IMR-90 (cell line): Measurements from ENCODE around the gene DNAH5. TPM values are rescaled to one million over a fixed set of nuclear protein-coding genes. Genes with fewer than 3 reads are reported as not detected.

Experiments used
- ATAC-seq: fragments of 200-7000 bp; cut with Tn5 transposase; 2 replicates; pipeline ENCODE4 v1.9.1; 2020; ENCODE audit warnings: low read depth, mild to moderate bottlenecking, moderate library complexity
- BruUV-seq: library from RNA; stranded (reverse); fragments of 400-500 nt; replicated peaks from 2 replicates; lab custom pipeline; 2021; lab: Mats Ljungman, UMichigan
- CTCF ChIA-PET: fragments of 300-600 bp; formaldehyde crosslinking; extraction: SDS; loops from one replicate; lab custom pipeline; 2021; ENCODE audit warnings: antibody characterized with exemption; lab: Yijun Ruan, JAX
- POLR2A ChIA-PET: fragments of 300-600 bp; sonication (Branson Sonifier 250); formaldehyde crosslinking; loops from one replicate; lab custom pipeline; 2022; ENCODE audit warnings: antibody characterized with exemption; ENCODE audit not compliant: unreplicated experiment; lab: Charles Lee
- DNase-seq: peaks from one replicate; pipeline ENCODE4 v3.0.0; 2013
- H2AFZ ChIP-seq: replicated peaks from 2 replicates; pipeline ENCODE3; 2013; ENCODE audit warnings: low read length, mild to moderate bottlenecking; ENCODE audit not compliant: poor library complexity
- H2AK5ac ChIP-seq: 2 replicates; pipeline ENCODE4 v1.6.1; 2013; ENCODE audit warnings: low read depth, low read length, inconsistent platforms
- H2AK9ac ChIP-seq: replicated peaks from 2 replicates; pipeline ENCODE3; 2013; ENCODE audit warnings: mild to moderate bottlenecking, low read depth, low read length, moderate library complexity; ENCODE audit not compliant: poor library complexity
- H2BK120ac ChIP-seq: 2 replicates; pipeline ENCODE4 v1.6.1; 2013; ENCODE audit warnings: low read depth, low read length, inconsistent platforms
- H2BK15ac ChIP-seq: 3 replicates; pipeline ENCODE4 v1.6.1; 2013; ENCODE audit warnings: low read depth, low read length, inconsistent platforms
- H2BK20ac ChIP-seq: 2 replicates; pipeline ENCODE4 v1.6.1; 2013; ENCODE audit warnings: low read depth, mild to moderate bottlenecking, inconsistent platforms, low read length, moderate library complexity
- H2BK5ac ChIP-seq: 2 replicates; pipeline ENCODE4 v1.6.1; 2013; ENCODE audit warnings: mild to moderate bottlenecking, low read depth, low read length, inconsistent platforms; ENCODE audit not compliant: poor library complexity, severe bottlenecking
- H3K14ac ChIP-seq: replicated peaks from 2 replicates; pipeline ENCODE4 v1.6.1; 2013; ENCODE audit warnings: low read depth, low read length, inconsistent platforms
- H3K18ac ChIP-seq: 2 replicates; pipeline ENCODE4 v1.6.1; 2013; ENCODE audit warnings: low read depth, low read length, control low read depth
- H3K23ac ChIP-seq: 2 replicates; pipeline ENCODE4 v1.6.1; 2013; ENCODE audit warnings: low read depth, low read length, inconsistent platforms
- H3K27ac ChIP-seq: 2 replicates; pipeline ENCODE4 v1.5.1; 2013; ENCODE audit warnings: mild to moderate bottlenecking, control low read depth, low read length; ENCODE audit not compliant: insufficient read depth
- H3K27me3 ChIP-seq: 2 replicates; pipeline ENCODE4 v1.6.1; 2013; ENCODE audit warnings: low read length; ENCODE audit not compliant: control insufficient read depth, insufficient read depth
- H3K36me3 ChIP-seq: 2 replicates; pipeline ENCODE4 v1.6.1; 2013; ENCODE audit warnings: low read length, mixed read lengths; ENCODE audit not compliant: control insufficient read depth, insufficient read depth
- H3K4ac ChIP-seq: 2 replicates; pipeline ENCODE4 v1.6.1; 2013; ENCODE audit warnings: low read depth, low read length, inconsistent platforms
- H3K4me1 ChIP-seq: 2 replicates; pipeline ENCODE4 v1.6.1; 2013; ENCODE audit warnings: low read length, mixed read lengths; ENCODE audit not compliant: control insufficient read depth, insufficient read depth
- H3K4me2 ChIP-seq: 2 replicates; pipeline ENCODE4 v1.6.1; 2013; ENCODE audit warnings: low read depth, mild to moderate bottlenecking, control low read depth, low read length, moderate library complexity
- H3K4me3 ChIP-seq: 2 replicates; pipeline ENCODE4 v1.5.1; 2013; ENCODE audit warnings: low read depth, mild to moderate bottlenecking, control low read depth, low read length, moderate library complexity; ENCODE audit not compliant: insufficient read depth
- H3K56ac ChIP-seq: 2 replicates; pipeline ENCODE4 v1.6.1; 2013; ENCODE audit warnings: low read length, inconsistent platforms; ENCODE audit not compliant: insufficient read depth; ENCODE audit errors: extremely low read depth
- H3K79me1 ChIP-seq, 2 experiments: 2 replicates each; pipeline ENCODE4 v1.6.1; 2013; ENCODE audit warnings: low read length in 2 of 2, inconsistent platforms in 1 of 2, low read depth in 1 of 2
- H3K9ac ChIP-seq: 2 replicates; pipeline ENCODE4 v1.6.1; 2013; ENCODE audit warnings: low read depth, low read length, control low read depth
- H3K9me1 ChIP-seq: 2 replicates; pipeline ENCODE4 v1.6.1; 2013; ENCODE audit warnings: low read length, inconsistent platforms; ENCODE audit not compliant: insufficient read depth
- H3K9me3 ChIP-seq: 2 replicates; pipeline ENCODE4 v1.6.1; 2013; ENCODE audit warnings: low read length; ENCODE audit not compliant: control insufficient read depth, insufficient read depth
- H4K20me1 ChIP-seq: 2 replicates; pipeline ENCODE4 v1.6.1; 2013; ENCODE audit warnings: low read length, inconsistent platforms; ENCODE audit not compliant: insufficient read depth
- H4K5ac ChIP-seq: 2 replicates; pipeline ENCODE4 v1.6.1; 2013; ENCODE audit warnings: mild to moderate bottlenecking, low read depth, low read length, control low read depth
- H4K8ac ChIP-seq, 2 experiments: 2 replicates each; pipeline ENCODE4 v1.6.1; 2013; ENCODE audit warnings: low read depth in 2 of 2, low read length in 2 of 2, control low read depth in 1 of 2, inconsistent platforms in 1 of 2
- H4K91ac ChIP-seq: 2 replicates; pipeline ENCODE4 v1.6.1; 2013; ENCODE audit warnings: low read depth, low read length, inconsistent platforms; ENCODE audit not compliant: insufficient read depth
- BHLHE40 ChIP-seq: fragments of 150-350 bp; IDR thresholded peaks from 2 replicates; pipeline ENCODE4 v1.6.1; 2016; ENCODE audit warnings: mild to moderate bottlenecking, low read depth, low read length
- CEBPB ChIP-seq: IDR thresholded peaks from 2 replicates; pipeline ENCODE4 v1.6.1; 2012; ENCODE audit warnings: low read depth, low read length, improper control_type of control experiment
- CHD1 ChIP-seq: IDR thresholded peaks from 2 replicates; pipeline ENCODE4 v1.6.1; 2012; ENCODE audit warnings: low read depth, low read length, improper control_type of control experiment
- CTCF ChIP-seq: conservative IDR thresholded peaks from 2 replicates; pipeline ENCODE4 v1.5.1; 2012; ENCODE audit warnings: mild to moderate bottlenecking, low read depth, low read length, improper control_type of control experiment
- FOS ChIP-seq: fragments of 150-350 bp; IDR thresholded peaks from 2 replicates; pipeline ENCODE4 v1.6.1; 2016; ENCODE audit warnings: low read depth, low read length
- MAFK ChIP-seq: IDR thresholded peaks from 2 replicates; pipeline ENCODE4 v1.6.1; 2012; ENCODE audit warnings: low read depth, low read length, improper control_type of control experiment
- MXI1 ChIP-seq: IDR thresholded peaks from 2 replicates; pipeline ENCODE4 v1.6.1; 2012; ENCODE audit warnings: low read depth, mild to moderate bottlenecking, low read length, moderate library complexity, borderline replicate concordance
- SMC3 ChIP-seq: fragments of 150-350 bp; IDR thresholded peaks from 2 replicates; pipeline ENCODE4 v1.6.1; 2016; ENCODE audit warnings: low read depth, mild to moderate bottlenecking, antibody characterized with exemption, low read length, moderate library complexity
- WGBS, 2 experiments: methylation state at CpG; one replicate each; pipeline versions ENCODE4 v1.1.5 to v1.1.7; 2013; ENCODE audit warnings: missing lambda C conversion rate in 2 of 2; ENCODE audit not compliant: insufficient read length in 1 of 2; ENCODE audit errors: extremely low coverage in 2 of 2; 5-methylcytosine and 5-hydroxymethylcytosine counted together
- dilution Hi-C: fragments of 300-500 bp; cut with HindIII; formaldehyde crosslinking; loops from one replicate; pipeline ENCODE4 v1.14.3; 2018; ENCODE audit warnings: low sequenced_read_pairs; ENCODE audit not compliant: unreplicated experiment
- in situ Hi-C: fragments of 300-500 bp; cut with MboI; formaldehyde crosslinking; loops from 3 replicates; pipeline ENCODE4 v1.14.3; 2019; ENCODE audit warnings: low sequenced_read_pairs, inconsistent platforms, mixed read lengths
- intact Hi-C: fragments of 100-400 bp; cut with micrococcal nuclease; formaldehyde crosslinking; loops from 2 replicates; pipeline ENCODE4 v1.10.0; 2022
- polyA plus RNA-seq, 3 experiments: library from polyadenylated mRNA; depleted of rRNA; stranded (reverse); fragments of >200 nt; gene quantifications; 2 replicates each; pipeline ENCODE4 v1.2.3, GENCODE V29; 2012; ENCODE audit warnings: low replicate concordance in 1 of 3
- total RNA-seq: library from RNA; depleted of rRNA; stranded (reverse); fragments of >200 nt; gene quantifications from 2 replicates; pipeline ENCODE4 v1.2.3, GENCODE V29; 2012

DNAH5 gene
- total and polyA plus RNA-seq, 2 of the 4 experiments (the other 2 are of a cell fraction), result 1.9 to 4.3 TPM

GRCh38 chr5:13833440-13833839 is 111.0 kb downstream of the DNAH5 start:
- no peak overlapping the region for H2BK15ac ChIP-seq
- WGBS, 2 experiments, result no CpG with 5 or more reads among the region's 3 CpGs
- peaks cover 4% of the 10 kb centered on the region for H3K4me1 ChIP-seq
- ATAC-seq (no peak), DNase-seq (no peak)
- no peaks in the 10 kb centered on the region for H3K79me1 ChIP-seq
- H3K9ac ChIP-seq, result no peak overlapping the region
- H3K9me3 ChIP-seq, result peaks cover 3% of the 10 kb centered on the region; the same call in 1 of the 2 replicates
- H2AK9ac ChIP-seq, result no peak overlapping the region
- H3K36me3 ChIP-seq, result peaks cover 25% of the 10 kb centered on the region
- no peak overlapping the region for H4K8ac ChIP-seq
- no peak overlapping the region for H3K23ac ChIP-seq
- H4K5ac ChIP-seq, result no peak overlapping the region
- H2BK120ac ChIP-seq, result no peak overlapping the region
- no peak overlapping the region for H3K4ac ChIP-seq
- TF ChIP-seq CEBPB (no peak), CTCF (no peak), FOS (no peak), BHLHE40 (no peak), SMC3 (no peak), MXI1 (no peak), MAFK (no peak), CHD1 (no peak)
- intact Hi-C loops, result no loop called here
- ChIA-PET CTCF (no interaction called here), POLR2A (no interaction called here)
- H2BK20ac ChIP-seq, result no peak overlapping the region
- H3K27ac ChIP-seq, result no peak overlapping the region
- no peaks in the 10 kb centered on the region for H4K20me1 ChIP-seq
- dilution Hi-C loops, result no loop called here
- H3K4me2 ChIP-seq, result no peak overlapping the region
- no peaks in the 10 kb centered on the region for H3K27me3 ChIP-seq
- no peak overlapping the region for H3K14ac ChIP-seq
- no peak overlapping the region for H2BK5ac ChIP-seq
- no peak overlapping the region for H4K91ac ChIP-seq
- no peak overlapping the region for H3K56ac ChIP-seq
- H3K18ac ChIP-seq, result no peak overlapping the region
- H2AFZ ChIP-seq, result no peak overlapping the region
- no peak overlapping the region for H3K4me3 ChIP-seq
- peaks cover 5% of the 10 kb centered on the region; the same call in 1 of the 2 replicates for H3K9me1 ChIP-seq
- no TSS peak for BruUV-seq
- in situ Hi-C loops, result no loop called here
- no peak overlapping the region for H2AK5ac ChIP-seq
